IPS-NIHi11 (cell line): ENCODE results near the gene GCSH.

Experiments used
- DNase-seq: peaks from one replicate; pipeline ENCODE4 v3.0.0; 2012; ENCODE audit warnings: mixed read lengths, low spot score

Gene GCSH

GRCh38 chr16:81101702-81102101 is 5.5 kb upstream of the GCSH start:
- no peak for DNase-seq

- DNase-seq = no peak
Measured at GRCh38 chr16:81099958-81100357, 3.8 kb upstream of the GCSH start.

- no peak for DNase-seq
Measured at GRCh38 chr16:81097230-81097629, 1.0 kb upstream of the GCSH start.

- no peak for DNase-seq
Measured at GRCh38 chr16:81096715-81097208, 567 bp upstream of the GCSH start.

DNA sequence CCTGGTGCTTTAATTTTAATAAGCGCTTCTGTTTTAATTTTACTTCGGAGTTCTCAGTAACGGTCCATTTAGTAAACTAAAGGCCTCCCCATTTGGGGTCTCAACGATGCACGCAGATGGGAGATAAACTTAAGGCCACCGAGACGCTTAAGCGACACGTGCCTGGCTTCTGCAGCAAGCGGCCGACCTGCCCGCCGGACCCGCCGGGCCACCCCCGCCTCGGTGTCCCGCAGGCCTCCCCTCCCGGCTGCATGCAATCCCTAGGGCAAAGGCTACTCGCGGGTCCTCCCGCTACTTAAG is 592 bp downstream of the GCSH start:
- no peak for DNase-seq

GRCh38 chr16:81094771-81095251 is 1.4 kb downstream of the GCSH start:
- no peak for DNase-seq

GRCh38 chr16:81088836-81089235 is 7.4 kb downstream of the GCSH start:
- DNase-seq = no peak

- DNase-seq = no peak
Measured at GRCh38 chr16:81081014-81081413, 15.2 kb downstream of the GCSH start.

DNA sequence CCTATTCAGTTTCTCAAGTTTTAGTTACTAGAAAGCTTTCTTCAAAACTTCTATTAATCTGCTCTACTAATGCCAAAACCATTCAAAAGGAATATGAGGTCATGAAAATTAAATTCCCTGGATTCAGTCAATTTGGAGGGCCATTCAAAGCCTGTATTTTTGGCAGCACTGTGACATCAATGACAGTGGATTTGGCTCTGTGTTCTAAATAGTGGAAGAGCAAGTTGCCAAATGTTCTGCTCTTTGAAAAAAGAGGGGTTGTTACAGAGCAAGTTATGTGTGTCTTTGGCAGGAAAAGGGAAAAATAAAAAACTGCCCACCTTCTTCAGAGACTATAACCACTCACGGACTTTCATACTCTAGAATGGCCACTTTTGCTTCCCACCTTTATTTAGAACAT is 16.0 kb downstream of the GCSH start:
- DNase-seq = no peak

DNA sequence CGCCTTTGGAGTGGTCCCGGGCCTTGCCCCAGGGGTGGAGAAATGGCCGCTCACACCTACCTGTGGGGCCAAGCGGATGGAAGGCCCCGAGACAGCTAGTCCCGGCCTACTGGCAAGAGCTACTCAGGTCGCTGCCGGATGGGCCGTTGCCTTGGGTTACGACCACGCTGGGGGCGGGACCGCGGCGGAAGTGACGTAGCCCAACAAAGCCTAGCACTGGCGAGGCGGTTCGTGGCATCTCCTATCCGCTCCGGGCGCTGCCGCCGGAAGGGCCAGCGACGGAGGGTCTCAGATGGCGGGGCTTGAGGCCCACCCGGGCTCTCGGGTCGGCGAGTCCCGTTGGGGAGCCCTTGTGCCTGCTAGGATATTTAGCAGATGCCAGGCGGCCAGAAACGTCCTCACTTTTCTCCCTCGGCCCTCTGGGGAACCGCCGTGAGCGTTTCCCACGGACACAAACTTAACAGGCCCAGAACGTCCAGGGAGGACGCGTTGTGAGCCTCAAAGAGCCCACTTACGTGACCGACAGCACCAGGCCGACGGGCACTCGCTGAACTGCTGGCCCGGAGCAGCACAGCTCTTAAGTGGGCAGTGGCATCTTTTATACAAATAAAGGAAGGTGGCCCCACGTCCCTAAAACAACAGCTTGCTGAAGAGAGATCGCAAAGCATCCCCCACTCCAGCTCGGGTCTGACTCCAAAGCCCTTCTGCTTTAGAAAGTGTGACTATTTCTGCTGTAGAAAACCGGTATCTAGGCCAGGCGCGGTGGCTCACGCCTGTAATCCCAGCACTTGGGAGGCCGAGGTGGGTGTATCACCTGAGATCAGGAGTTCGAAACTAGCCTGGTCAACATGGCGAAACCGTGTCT is 18.9 kb downstream of the GCSH start, which contains the start of gene C16orf46:
C16orf46 (minus strand) TSS at position 163 of the 865 bp plus-strand sequence. CDS start 13,283 bp downstream, outside the sequence.
- DNase-seq = peak; percentile 98

- DNase-seq = peak; percentile 86
Measured at GRCh38 chr16:81076566-81077075, 19.6 kb downstream of the GCSH start.

GRCh38 chr16:81073560-81074330 is 22.4 kb downstream of the GCSH start:
- DNase-seq = no peak

GRCh38 chr16:81071805-81072204 is 24.4 kb downstream of the GCSH start:
- DNase-seq = no peak

GRCh38 chr16:81070979-81071378 is 25.2 kb downstream of the GCSH start:
- no peak for DNase-seq

- DNase-seq = no peak
Measured at GRCh38 chr16:81069063-81069462, 27.1 kb downstream of the GCSH start.

- no peak for DNase-seq
Measured at GRCh38 chr16:81067166-81067565, 29.0 kb downstream of the GCSH start.

DNA sequence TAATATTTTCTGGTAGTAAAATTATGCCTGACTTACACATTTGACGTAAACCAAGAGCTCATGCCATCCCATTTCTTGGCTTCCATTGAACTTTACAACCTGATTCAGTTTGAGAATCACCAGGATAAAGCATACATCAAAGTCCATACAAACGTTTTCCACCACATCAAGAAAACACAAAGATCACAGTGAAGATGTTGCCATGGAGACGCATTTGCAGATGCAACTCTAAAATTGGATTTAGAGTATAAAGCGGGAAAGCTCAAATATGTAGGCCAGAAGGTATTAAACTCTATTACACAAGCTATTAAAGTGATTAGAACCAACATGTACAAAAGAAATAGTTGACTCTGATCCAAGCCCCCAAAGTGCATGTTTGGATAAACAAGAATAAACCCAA is 29.5 kb downstream of the GCSH start:
- DNase-seq = no peak

GRCh38 chr16:81061871-81062608 is 34.2 kb downstream of the GCSH start:
- DNase-seq = no peak

- DNase-seq = no peak
Measured at GRCh38 chr16:81061307-81061640, 34.9 kb downstream of the GCSH start.

DNA sequence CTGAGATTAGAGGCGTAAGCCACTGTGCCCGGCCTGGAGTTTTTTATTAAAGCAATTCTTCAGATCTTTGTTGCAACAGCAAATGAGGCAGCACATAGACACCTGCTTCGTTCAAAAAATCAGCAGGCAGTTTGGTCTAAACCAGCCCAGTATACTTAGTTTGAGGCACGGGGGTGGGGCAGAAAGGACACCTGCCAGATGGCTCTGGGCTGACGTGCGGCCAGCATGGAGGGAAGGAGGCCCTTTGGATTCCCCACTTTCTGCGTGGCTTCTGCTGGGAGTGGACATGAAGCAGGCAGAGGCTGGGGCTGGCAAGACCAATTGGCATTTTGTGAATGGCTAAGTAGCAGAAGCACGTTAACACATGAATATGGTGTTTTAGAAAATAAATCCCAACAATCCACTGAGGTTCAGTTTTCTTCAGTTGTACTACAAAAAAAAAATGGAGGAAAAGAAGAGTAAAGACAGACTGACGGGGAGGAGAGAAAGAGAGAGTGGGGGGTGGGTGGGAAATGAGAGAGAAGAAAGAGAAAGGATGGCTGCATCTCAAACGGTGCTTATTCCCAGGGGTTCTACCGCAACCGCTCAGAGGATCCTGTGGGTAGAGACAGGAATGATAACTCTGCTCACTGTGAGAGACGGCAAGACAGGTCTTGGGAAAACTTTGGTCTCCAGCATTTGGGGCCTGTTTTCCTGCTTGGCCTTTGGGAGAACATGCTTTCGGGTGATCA is 35.5 kb downstream of the GCSH start:
- no peak for DNase-seq

GRCh38 chr16:81053761-81054160 is 42.4 kb downstream of the GCSH start:
- no peak for DNase-seq

- no peak for DNase-seq
Measured at GRCh38 chr16:81042821-81043220, 53.4 kb downstream of the GCSH start.
